AG04449 (cell line): Measurements from ENCODE around the gene KDM7A.

Source experiments
- CTCF ChIA-PET: fragments of 350-600 bp; formaldehyde crosslinking; extraction: SDS; loops from one replicate; lab custom pipeline; 2021; ENCODE audit warnings: antibody characterized with exemption; lab: Yijun Ruan, JAX
- POLR2A ChIA-PET: fragments of 400-600, 350-600 bp; formaldehyde crosslinking; extraction: SDS; loops from one replicate; lab custom pipeline; 2020; ENCODE audit warnings: antibody characterized with exemption, inconsistent platforms; lab: Yijun Ruan, JAX
- DNase-seq: peaks from one replicate; pipeline ENCODE4 v3.0.0-alpha.2; 2010; ENCODE audit warnings: low read depth, low spot score
- H3K4me3 ChIP-seq: 2 replicates; pipeline ENCODE4 v1.5.1; 2011; ENCODE audit warnings: low read depth, mild to moderate bottlenecking, control low read depth, low read length
- TF ChIP-seq, protein P1 (sequence below): IDR thresholded peaks from one replicate; pipeline ENCODE4 v1.5.1; 2011; ENCODE audit warnings: mild to moderate bottlenecking, moderate library complexity, low read length, control low read depth, inconsistent platforms; ENCODE audit not compliant: insufficient read depth; ENCODE audit errors: missing control alignments

Gene KDM7A

DNA sequence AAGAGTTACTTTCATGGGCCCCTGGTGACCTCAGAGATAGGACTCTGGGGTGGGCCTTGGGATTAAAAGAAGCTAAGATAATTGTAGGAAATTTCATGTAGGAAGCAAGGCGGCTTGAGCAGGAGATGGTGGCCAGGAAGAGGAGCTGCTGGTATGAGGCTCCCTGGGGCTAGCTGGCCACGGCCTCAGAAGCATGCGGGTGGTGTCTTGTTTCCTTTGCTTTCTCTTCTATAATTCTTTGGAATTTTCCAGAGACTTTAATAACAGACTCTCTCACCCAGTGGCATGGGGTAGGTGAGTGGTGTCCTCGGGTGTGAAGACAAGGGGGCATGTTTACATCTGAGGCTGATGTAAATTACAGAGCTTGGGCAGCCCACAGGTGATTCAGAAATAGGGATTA, 41.9 kb upstream of the KDM7A start:
- POLR2A ChIA-PET = no interaction called here
- H3K4me3 ChIP-seq = no peak overlapping the region
- TF ChIP-seq, protein P1, sequence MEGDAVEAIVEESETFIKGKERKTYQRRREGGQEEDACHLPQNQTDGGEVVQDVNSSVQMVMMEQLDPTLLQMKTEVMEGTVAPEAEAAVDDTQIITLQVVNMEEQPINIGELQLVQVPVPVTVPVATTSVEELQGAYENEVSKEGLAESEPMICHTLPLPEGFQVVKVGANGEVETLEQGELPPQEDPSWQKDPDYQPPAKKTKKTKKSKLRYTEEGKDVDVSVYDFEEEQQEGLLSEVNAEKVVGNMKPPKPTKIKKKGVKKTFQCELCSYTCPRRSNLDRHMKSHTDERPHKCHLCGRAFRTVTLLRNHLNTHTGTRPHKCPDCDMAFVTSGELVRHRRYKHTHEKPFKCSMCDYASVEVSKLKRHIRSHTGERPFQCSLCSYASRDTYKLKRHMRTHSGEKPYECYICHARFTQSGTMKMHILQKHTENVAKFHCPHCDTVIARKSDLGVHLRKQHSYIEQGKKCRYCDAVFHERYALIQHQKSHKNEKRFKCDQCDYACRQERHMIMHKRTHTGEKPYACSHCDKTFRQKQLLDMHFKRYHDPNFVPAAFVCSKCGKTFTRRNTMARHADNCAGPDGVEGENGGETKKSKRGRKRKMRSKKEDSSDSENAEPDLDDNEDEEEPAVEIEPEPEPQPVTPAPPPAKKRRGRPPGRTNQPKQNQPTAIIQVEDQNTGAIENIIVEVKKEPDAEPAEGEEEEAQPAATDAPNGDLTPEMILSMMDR = no peak
- DNase-seq = no peak
- CTCF ChIA-PET = no interaction called here

DNA sequence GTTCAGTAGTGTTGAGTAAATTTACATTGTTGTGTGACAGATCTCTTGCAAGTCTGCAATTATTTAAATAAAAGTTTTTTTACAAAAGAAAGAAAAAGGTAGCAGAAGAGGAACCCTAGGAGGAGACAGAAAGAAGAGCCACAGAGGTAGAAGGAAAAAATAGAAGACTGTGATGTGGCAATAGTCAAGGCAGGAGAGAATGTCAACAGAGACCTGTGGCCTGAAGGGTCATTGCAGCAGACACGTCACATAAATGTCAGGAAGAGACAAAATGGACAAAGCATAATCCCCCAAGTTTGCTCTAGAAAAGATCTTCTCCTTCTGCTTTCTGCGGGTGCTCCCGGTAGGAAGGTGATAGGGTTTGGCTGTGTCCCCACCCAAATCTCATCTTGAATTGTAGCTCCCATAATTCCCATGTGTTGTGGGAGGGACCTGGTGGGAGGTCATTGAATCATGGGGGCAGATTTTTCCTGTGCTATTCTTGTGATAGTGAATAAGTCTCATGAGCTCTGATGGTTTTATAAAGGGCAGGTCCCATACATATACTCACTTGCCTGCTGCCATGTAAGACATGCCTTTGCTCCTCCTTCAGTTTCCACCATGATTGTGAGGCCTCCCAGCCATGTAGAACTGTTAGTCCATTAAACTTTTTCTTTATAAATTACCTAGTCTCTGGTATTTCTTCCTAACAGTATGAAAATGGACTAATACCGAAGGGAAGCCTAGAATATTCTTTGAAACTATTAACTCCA, 41.1 kb upstream of the KDM7A start:
- POLR2A ChIA-PET = no interaction called here
- H3K4me3 ChIP-seq = no peak overlapping the region
- no peak for DNase-seq
- CTCF ChIA-PET = no interaction called here
- TF ChIP-seq, protein P1 = no peak

DNA sequence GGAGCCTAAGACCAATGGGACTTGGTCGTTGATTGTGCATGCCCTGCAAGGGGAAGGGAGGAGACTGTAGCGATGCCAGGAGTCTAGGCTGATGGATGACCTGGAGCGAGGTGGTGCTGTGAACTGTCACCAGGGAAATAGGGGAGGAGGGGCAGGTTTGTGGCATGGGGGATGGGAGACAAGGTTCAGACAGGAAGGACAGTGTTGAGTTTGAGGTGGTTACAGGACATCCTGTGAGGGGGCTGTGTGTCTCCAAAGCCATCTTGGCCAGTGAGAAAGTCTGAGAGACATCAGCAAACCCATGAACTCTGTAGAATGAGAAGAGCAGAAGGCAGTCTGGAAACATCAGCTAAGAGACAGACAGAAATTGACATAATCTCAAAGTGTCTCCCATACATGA, 38.5 kb upstream of the KDM7A start:
- TF ChIP-seq, protein P1 = no peak
- ChIA-PET POLR2A (no interaction called here), CTCF (interaction anchor here (1.3 kb wide), 1 partner anchor 33 kb away, joined by 3 read pairs; no protein-coding TSS in a partner anchor)
- DNase-seq = no peak
- no peak overlapping the region for H3K4me3 ChIP-seq

DNA sequence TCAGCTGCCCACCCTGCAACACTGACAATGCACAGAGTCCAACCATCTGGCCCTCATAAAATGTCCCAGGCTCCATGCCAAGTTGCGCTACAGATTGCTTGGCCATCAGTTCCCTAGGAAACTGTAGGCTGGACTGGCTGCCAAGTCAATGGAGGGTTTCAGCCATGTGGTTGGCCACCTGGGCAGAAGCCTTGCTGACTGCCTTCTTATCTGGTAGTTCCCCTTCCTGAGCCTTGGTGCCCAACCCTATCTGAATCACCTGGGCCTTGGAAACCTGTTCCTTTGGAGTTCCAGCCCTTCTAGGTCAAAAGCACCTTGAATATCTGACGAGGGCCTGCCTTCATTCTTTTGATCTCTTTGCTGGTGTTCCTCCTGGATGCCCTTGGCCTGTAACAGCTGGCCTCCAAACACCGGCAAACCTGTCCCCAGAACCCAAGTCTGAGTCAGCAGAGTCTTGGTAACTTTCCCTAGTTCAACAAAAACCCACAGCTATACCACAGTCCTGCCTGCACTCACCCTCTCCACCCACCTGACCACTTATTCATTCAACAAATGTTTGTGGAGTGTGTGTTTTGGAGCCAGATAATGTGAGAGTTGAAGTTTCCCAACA, 37.4 kb upstream of the KDM7A start:
- TF ChIP-seq, protein P1 = no peak

DNA sequence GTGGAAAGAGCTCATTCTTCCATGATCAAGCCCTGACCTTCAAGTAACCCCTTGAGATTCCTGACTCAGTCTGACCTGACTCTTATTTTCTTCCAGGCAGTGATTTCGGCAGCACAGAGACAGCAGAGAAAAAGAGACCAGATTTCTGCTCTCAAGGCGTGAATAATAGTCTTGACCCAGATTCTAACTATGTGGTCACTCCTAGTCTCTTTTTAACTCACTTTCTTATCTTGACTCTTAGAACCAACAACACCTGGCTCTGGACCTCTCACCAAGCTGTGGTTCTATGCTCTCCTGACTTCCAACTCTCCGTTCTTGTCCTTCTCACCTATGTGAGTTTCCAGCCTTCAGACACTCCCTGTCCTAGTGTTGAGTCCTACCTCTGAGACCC, 36.9 kb upstream of the KDM7A start:
- ChIA-PET POLR2A (no interaction called here), CTCF (no interaction called here)

More for the DNA sequence above, 37.4 kb upstream of the KDM7A start:
- POLR2A ChIA-PET = no interaction called here
- H3K4me3 ChIP-seq = no peak overlapping the region
- DNase-seq = no peak
- CTCF ChIA-PET = no interaction called here

More for the DNA sequence above, 36.9 kb upstream of the KDM7A start:
- DNase-seq = no peak
- TF ChIP-seq, protein P1 = no peak
- H3K4me3 ChIP-seq = no peak overlapping the region
